GM12865 (cell line): ENCODE data around the gene TLR6.
A peak's percentile ranks its signal among the peaks of the same experiment; 100 is the strongest.
"Not testable (repeated sequence)": the region's sequence is repeated elsewhere in the genome, so short reads cannot be mapped to it uniquely, and the experiment has no call there.

Experiments
- DNase-seq: peaks from one replicate; pipeline ENCODE4 v3.0.0; 2010; ENCODE audit warnings: low read depth
- H3K4me3 ChIP-seq: 2 replicates; pipeline ENCODE4 v1.5.1; 2011; ENCODE audit warnings: mild to moderate bottlenecking, low read depth, low read length, control low read depth
- CTCF ChIP-seq: IDR thresholded peaks from 2 replicates; pipeline ENCODE4 v1.5.1; 2011; ENCODE audit warnings: low read length, control low read depth, low read depth, inconsistent platforms; ENCODE audit not compliant: insufficient read depth; ENCODE audit errors: missing control alignments

The TLR6 gene

GRCh38 chr4:38815885-38816782 lies 40.5 kb downstream of the TLR6 start:
- H3K4me3 ChIP-seq = no peak overlapping the region
- no peak for TF ChIP-seq CTCF
- DNase-seq = peak; percentile 53

GRCh38 chr4:38814386-38814785 lies 42.2 kb downstream of the TLR6 start:
- DNase-seq = no peak
- TF ChIP-seq CTCF = no peak
- no peak overlapping the region for H3K4me3 ChIP-seq

- DNase-seq = no peak
- no peak overlapping the region for H3K4me3 ChIP-seq
- TF ChIP-seq CTCF = no peak
Measured at GRCh38 chr4:38811297-38811696, 45.3 kb downstream of the TLR6 start.

- not testable (repeated sequence) for DNase-seq, H3K4me3 ChIP-seq
Measured at GRCh38 chr4:38807462-38807861, 49.2 kb downstream of the TLR6 start.

GRCh38 chr4:38806251-38806650 lies 50.4 kb downstream of the TLR6 start:
- peak; percentile 57 for DNase-seq

GRCh38 chr4:38805530-38806145 lies 51.0 kb downstream of the TLR6 start:
- no peak for TF ChIP-seq CTCF
- peak; percentile 93 for DNase-seq
- H3K4me3 ChIP-seq = peak overlapping the region; percentile 73

More at GRCh38 chr4:38806251-38806650, 50.4 kb downstream of the TLR6 start:
- not testable (repeated sequence) for H3K4me3 ChIP-seq

- DNase-seq = peak; percentile 82
- peak; percentile 30 for TF ChIP-seq CTCF
- peak within 1 kb of the TSS; percentile 73 for H3K4me3 ChIP-seq
Measured at GRCh38 chr4:38804654-38805295, 51.8 kb downstream of the TLR6 start, which contains the start of gene TLR1. TLR1 (minus strand) TSS chr4:38804791; CDS start chr4:38798831, 5,960 bp downstream.
